WTC11 (cell line): ENCODE data around the gene ACBD4.

Experiments used
- ELF4 ChIP-seq: sonication (generic); formaldehyde crosslinking; IDR thresholded peaks from 2 replicates; pipeline ENCODE4 v1.8.1; 2022; ENCODE audit warnings: low read depth, mild to moderate bottlenecking, moderate library complexity, missing genetic modification reagents
- OVOL2 ChIP-seq: fragments of 250-450 bp; sonication (Bioruptor Pico); IDR thresholded peaks from 2 replicates; pipeline ENCODE4 v1.9.0; 2021; ENCODE audit warnings: mild to moderate bottlenecking, borderline replicate concordance
- ZNF671 ChIP-seq: fragments of 250-450 bp; sonication (Bioruptor Pico); IDR thresholded peaks from 2 replicates; pipeline ENCODE4 v1.8.0; 2021; ENCODE audit warnings: mild to moderate bottlenecking
- TF ChIP-seq, protein P1 (sequence below): sonication (generic); formaldehyde crosslinking; conservative IDR thresholded peaks from 2 replicates; pipeline ENCODE4 v1.8.1; 2023; ENCODE audit warnings: mild to moderate bottlenecking, low read depth, missing genetic modification reagents, moderate library complexity
- TF ChIP-seq, protein P2 (sequence below): fragments of 200-600 bp; IDR thresholded peaks from 2 replicates; pipeline ENCODE4 v1.8.0; 2022; ENCODE audit warnings: antibody characterized with exemption

DNA sequence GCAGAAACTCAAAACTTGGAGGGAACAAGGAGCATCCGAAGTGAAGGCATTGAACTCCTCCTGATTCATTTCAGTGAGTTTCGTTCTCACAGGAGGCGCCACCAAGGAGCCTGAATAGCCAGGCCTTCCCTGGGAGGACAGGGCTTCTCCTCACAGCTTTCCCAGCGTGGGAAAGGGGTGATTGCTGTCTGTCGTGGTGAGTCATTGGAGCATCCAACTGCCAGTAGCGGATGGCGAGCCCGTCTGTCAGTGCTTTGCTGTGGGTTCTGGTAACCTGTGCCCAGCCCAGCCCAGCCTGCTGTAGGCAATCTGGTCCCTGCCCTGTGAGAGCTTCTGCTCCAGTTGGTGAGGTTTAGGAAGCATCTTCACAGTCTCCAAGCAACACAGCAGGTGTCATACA is 31.5 kb upstream of the ACBD4 start:
- TF ChIP-seq, protein P1, sequence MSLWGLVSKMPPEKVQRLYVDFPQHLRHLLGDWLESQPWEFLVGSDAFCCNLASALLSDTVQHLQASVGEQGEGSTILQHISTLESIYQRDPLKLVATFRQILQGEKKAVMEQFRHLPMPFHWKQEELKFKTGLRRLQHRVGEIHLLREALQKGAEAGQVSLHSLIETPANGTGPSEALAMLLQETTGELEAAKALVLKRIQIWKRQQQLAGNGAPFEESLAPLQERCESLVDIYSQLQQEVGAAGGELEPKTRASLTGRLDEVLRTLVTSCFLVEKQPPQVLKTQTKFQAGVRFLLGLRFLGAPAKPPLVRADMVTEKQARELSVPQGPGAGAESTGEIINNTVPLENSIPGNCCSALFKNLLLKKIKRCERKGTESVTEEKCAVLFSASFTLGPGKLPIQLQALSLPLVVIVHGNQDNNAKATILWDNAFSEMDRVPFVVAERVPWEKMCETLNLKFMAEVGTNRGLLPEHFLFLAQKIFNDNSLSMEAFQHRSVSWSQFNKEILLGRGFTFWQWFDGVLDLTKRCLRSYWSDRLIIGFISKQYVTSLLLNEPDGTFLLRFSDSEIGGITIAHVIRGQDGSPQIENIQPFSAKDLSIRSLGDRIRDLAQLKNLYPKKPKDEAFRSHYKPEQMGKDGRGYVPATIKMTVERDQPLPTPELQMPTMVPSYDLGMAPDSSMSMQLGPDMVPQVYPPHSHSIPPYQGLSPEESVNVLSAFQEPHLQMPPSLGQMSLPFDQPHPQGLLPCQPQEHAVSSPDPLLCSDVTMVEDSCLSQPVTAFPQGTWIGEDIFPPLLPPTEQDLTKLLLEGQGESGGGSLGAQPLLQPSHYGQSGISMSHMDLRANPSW (CRISPR knock-in tag): no peak
- TF ChIP-seq ZNF671 (CRISPR knock-in tag): no peak
- TF ChIP-seq, protein P2, sequence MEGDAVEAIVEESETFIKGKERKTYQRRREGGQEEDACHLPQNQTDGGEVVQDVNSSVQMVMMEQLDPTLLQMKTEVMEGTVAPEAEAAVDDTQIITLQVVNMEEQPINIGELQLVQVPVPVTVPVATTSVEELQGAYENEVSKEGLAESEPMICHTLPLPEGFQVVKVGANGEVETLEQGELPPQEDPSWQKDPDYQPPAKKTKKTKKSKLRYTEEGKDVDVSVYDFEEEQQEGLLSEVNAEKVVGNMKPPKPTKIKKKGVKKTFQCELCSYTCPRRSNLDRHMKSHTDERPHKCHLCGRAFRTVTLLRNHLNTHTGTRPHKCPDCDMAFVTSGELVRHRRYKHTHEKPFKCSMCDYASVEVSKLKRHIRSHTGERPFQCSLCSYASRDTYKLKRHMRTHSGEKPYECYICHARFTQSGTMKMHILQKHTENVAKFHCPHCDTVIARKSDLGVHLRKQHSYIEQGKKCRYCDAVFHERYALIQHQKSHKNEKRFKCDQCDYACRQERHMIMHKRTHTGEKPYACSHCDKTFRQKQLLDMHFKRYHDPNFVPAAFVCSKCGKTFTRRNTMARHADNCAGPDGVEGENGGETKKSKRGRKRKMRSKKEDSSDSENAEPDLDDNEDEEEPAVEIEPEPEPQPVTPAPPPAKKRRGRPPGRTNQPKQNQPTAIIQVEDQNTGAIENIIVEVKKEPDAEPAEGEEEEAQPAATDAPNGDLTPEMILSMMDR: no peak
- TF ChIP-seq ELF4 (CRISPR knock-in tag): no peak
- TF ChIP-seq OVOL2 (CRISPR knock-in tag): no peak
